Mucosa of gallbladder (tissue), 1 donor: ENCODE measurements around the gene MAGEA12. TPM values are rescaled to one million over a fixed set of nuclear protein-coding genes. Genes with fewer than 3 reads are reported as not detected.
"Not testable (repeated sequence)": the region's sequence is repeated elsewhere in the genome, so short reads cannot be mapped to it uniquely, and the experiment has no call there.

Experiments used
- DNase-seq: peaks from one replicate; pipeline ENCODE4 v3.0.0-alpha.2; 2020; ENCODE audit warnings: low spot score
- total RNA-seq: library from RNA; stranded (reverse); gene quantifications from one replicate; pipeline ENCODE4 v1.2.1, GENCODE V29; 2021
- donor health status: DM: no; HTN: no; CAD: no.

MAGEA12 gene
- total RNA-seq = not detected

GRCh38 chrX:152733261-152733975 lies at the start of gene MAGEA12, which contains the start of gene CSAG1:
MAGEA12 (plus strand) TSS chrX:152733757; CDS start chrX:152736162, 2,405 bp downstream.
CSAG1 (minus strand) TSS chrX:152733721; CDS start chrX:152732460, 1,261 bp downstream.
- DNase-seq = no peak

- DNase-seq = not testable (repeated sequence)
These were observed 35.3 kb upstream of the MAGEA12 start, which contains the start of gene MAGEA3 for GRCh38 chrX:152697952-152698931. MAGEA3 (plus strand) TSS chrX:152698794; CDS start chrX:152700833, 2,039 bp downstream.

- DNase-seq = not testable (repeated sequence)
These were observed 33.2 kb upstream of the MAGEA12 start for GRCh38 chrX:152700390-152700789.

- not testable (repeated sequence) for DNase-seq
These were observed 27.1 kb upstream of the MAGEA12 start for GRCh38 chrX:152706500-152706899.

- DNase-seq = not testable (repeated sequence)
These were observed 24.4 kb upstream of the MAGEA12 start, which contains the start of gene CSAG2 for GRCh38 chrX:152709173-152709572. CSAG2 (minus strand) TSS chrX:152709273; CDS start chrX:152709112, 161 bp downstream.

GRCh38 chrX:152713195-152713594 lies 20.4 kb upstream of the MAGEA12 start:
- DNase-seq = not testable (repeated sequence)

GRCh38 chrX:152713815-152714787 lies 19.5 kb upstream of the MAGEA12 start, which contains the start of gene MAGEA2B:
MAGEA2B (plus strand) TSS chrX:152714628; CDS start chrX:152717107, 2,479 bp downstream.
- DNase-seq = not testable (repeated sequence)

GRCh38 chrX:152725409-152725808 lies 8.1 kb upstream of the MAGEA12 start:
- DNase-seq = no peak

GRCh38 chrX:152734143-152734858 lies 744 bp downstream of the MAGEA12 start:
- not testable (repeated sequence) for DNase-seq

- DNase-seq = no peak
These were observed 1.5 kb downstream of the MAGEA12 start for GRCh38 chrX:152735101-152735500.

GRCh38 chrX:152735860-152736511 lies 2.4 kb downstream of the MAGEA12 start:
- no peak for DNase-seq

- not testable (repeated sequence) for DNase-seq
These were observed 3.0 kb downstream of the MAGEA12 start for GRCh38 chrX:152736528-152736927.

- no peak for DNase-seq
These were observed 5.0 kb downstream of the MAGEA12 start for GRCh38 chrX:152738560-152738959.

GRCh38 chrX:152753686-152754650 lies 20.4 kb downstream of the MAGEA12 start, which contains the start of gene MAGEA2:
MAGEA2 (minus strand) TSS chrX:152753842; CDS start chrX:152751363, 2,479 bp downstream.
- not testable (repeated sequence) for DNase-seq

GRCh38 chrX:152754871-152755270 lies 21.3 kb downstream of the MAGEA12 start:
- not testable (repeated sequence) for DNase-seq

- DNase-seq = not testable (repeated sequence)
These were observed 25.4 kb downstream of the MAGEA12 start, which contains the start of gene CSAG3 for GRCh38 chrX:152758918-152759317. CSAG3 (plus strand) TSS chrX:152759218.

GRCh38 chrX:152759544-152759943 lies 26.0 kb downstream of the MAGEA12 start:
- not testable (repeated sequence) for DNase-seq

GRCh38 chrX:152761582-152761981 lies 28.0 kb downstream of the MAGEA12 start:
- not testable (repeated sequence) for DNase-seq
